Uterus (tissue), 4 donors: Measurements from ENCODE around the gene CHEK1. TPM values are rescaled to one million over a fixed set of nuclear protein-coding genes. Genes with fewer than 3 reads are reported as not detected.

Experiments
- DNase-seq, 2 donors: peaks; one replicate each; pipeline ENCODE4 v3.0.0-alpha.2; 2019 to 2020
- H3K27ac ChIP-seq, 2 donors: fragments of 200-600 bp; sonication (generic); 1 replicate in 1 of 2; 2 replicates in 1 of 2; pipeline ENCODE4 v1.5.1; 2016 to 2018
- H3K27me3 ChIP-seq, 2 donors: fragments of 200-600 bp; sonication (generic); one replicate each; pipeline ENCODE4 v1.5.1; 2018 to 2019; ENCODE audit warnings: control low read depth in 1 of 2
- H3K36me3 ChIP-seq, 2 donors: fragments of 200-600 bp; sonication (generic); one replicate each; pipeline ENCODE4 v1.5.1; 2019; ENCODE audit warnings: control low read depth in 1 of 2
- H3K4me1 ChIP-seq, 2 donors: fragments of 200-600 bp; sonication (generic); one replicate each; pipeline ENCODE4 v1.5.1; 2018 to 2019; ENCODE audit warnings: control low read depth in 1 of 2
- H3K4me3 ChIP-seq, 2 donors: fragments of 200-600 bp; sonication (generic); 1 replicate in 1 of 2; 2 replicates in 1 of 2; pipeline ENCODE4 v1.5.1; 2018 to 2019; ENCODE audit warnings: mild to moderate bottlenecking in 1 of 2
- H3K9me3 ChIP-seq, 2 donors: fragments of 200-600 bp; sonication (generic); one replicate each; pipeline ENCODE4 v1.5.1; 2019; ENCODE audit warnings: control low read depth in 1 of 2
- CTCF ChIP-seq, 4 experiments: fragments of 200-600 bp in 2 of 4; fragments of 450-650 bp in 2 of 4; sonication (generic) in 2 of 4; IDR thresholded peaks; one replicate each; pipeline ENCODE4 v1.5.1; 2016 to 2019; ENCODE audit warnings: antibody characterized with exemption in 4 of 4, mild to moderate bottlenecking in 2 of 4, moderate library complexity in 1 of 4
- POLR2A ChIP-seq, 2 donors: fragments of 450-650 bp; IDR thresholded peaks; one replicate each; pipeline ENCODE4 v1.6.1; 2016; ENCODE audit warnings: antibody characterized with exemption in 2 of 2, mild to moderate bottlenecking in 1 of 2, moderate library complexity in 1 of 2
- intact Hi-C: fragments of 100-400 bp; cut with DNase I; formaldehyde crosslinking; loops from one replicate; pipeline ENCODE4 v1.15.1; 2023; ENCODE audit warnings: low total_unique reads
- total RNA-seq, 4 donors: library from RNA; depleted of rRNA in 3 of 4; stranded (reverse); fragments of >200 nt in 3 of 4; gene quantifications; one replicate each; pipeline versions ENCODE4 v1.1.0 to v1.2.4, GENCODE V29; 2014 to 2023
- donor health status: DM: yes; HTN: yes; CAD: no.

CHEK1 gene
- total RNA-seq, 4 donors from 2014 or later, result 1.6 to 35.4 (median 2.6) TPM; not detected in 1

GRCh38 chr11:125645871-125646270, 20.9 kb downstream of the CHEK1 start:
- no peak for DNase-seq
- no peaks in the 10 kb centered on the region for H3K4me1 ChIP-seq
- H3K27ac ChIP-seq, result no peak overlapping the region
- no peaks in the 10 kb centered on the region for H3K9me3 ChIP-seq
- no peaks in the 10 kb centered on the region for H3K36me3 ChIP-seq
- intact Hi-C loops, result no loop called here
- H3K27me3 ChIP-seq, result no peaks in the 10 kb centered on the region
- no peak overlapping the region for H3K4me3 ChIP-seq
- TF ChIP-seq POLR2A (IDR thresholded peaks at IDR 0.05) (no peak), CTCF (IDR thresholded peaks at IDR 0.05) (no peak)

- no peak for TF ChIP-seq POLR2A (IDR thresholded peaks at IDR 0.05)
- TF ChIP-seq CTCF (IDR thresholded peaks at IDR 0.05), result no peak
- no peak overlapping the region for H3K4me3 ChIP-seq
- no peaks in the 10 kb centered on the region for H3K4me1 ChIP-seq
- no peak overlapping the region for H3K27ac ChIP-seq
- H3K36me3 ChIP-seq, result no peaks in the 10 kb centered on the region
- H3K27me3 ChIP-seq, result no peaks in the 10 kb centered on the region
- intact Hi-C loops, result no loop called here
- no peak for DNase-seq
- H3K9me3 ChIP-seq, result no peaks in the 10 kb centered on the region
These were observed 24.7 kb downstream of the CHEK1 start for GRCh38 chr11:125649465-125650166.

GRCh38 chr11:125662689-125663088, 37.7 kb downstream of the CHEK1 start:
- no peak overlapping the region for H3K27ac ChIP-seq
- DNase-seq, result no peak
- no peaks in the 10 kb centered on the region for H3K36me3 ChIP-seq
- H3K4me1 ChIP-seq, result no peaks in the 10 kb centered on the region
- intact Hi-C loops, result no loop called here
- TF ChIP-seq POLR2A (IDR thresholded peaks at IDR 0.05) (no peak), CTCF (IDR thresholded peaks at IDR 0.05) (no peak)
- H3K27me3 ChIP-seq, result no peaks in the 10 kb centered on the region
- H3K9me3 ChIP-seq, result peaks cover 0 to 4% of the 10 kb centered on the region in 2 donors
- no peak overlapping the region for H3K4me3 ChIP-seq

DNA sequence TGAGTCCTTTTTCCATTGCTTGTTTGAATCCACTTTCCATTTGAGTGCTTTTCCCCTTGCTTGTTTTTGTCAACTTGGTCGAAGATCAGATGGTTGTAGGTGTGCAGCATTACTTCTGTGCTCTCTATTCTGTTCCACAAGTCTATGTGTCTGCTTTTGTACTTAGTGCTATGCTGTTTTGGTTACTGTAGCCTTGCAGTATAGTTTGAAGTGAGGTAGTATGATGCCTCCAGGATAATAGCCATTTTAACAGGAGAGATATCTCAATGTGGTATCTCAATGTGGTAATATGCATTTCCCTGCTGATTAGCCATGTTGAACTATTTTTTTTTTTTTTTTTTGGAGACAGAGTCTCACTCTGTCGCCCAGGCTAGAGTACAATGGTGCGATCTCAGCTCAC, 38.9 kb downstream of the CHEK1 start:
- Histone ChIP-seq H3K9me3 (peaks cover 0 to 4% of the 10 kb centered on the region in 2 donors), H3K4me1 (no peaks in the 10 kb centered on the region), H3K27ac (no peak overlapping the region), H3K36me3 (no peaks in the 10 kb centered on the region), H3K27me3 (no peaks in the 10 kb centered on the region), H3K4me3 (no peak overlapping the region)
- TF ChIP-seq CTCF (IDR thresholded peaks at IDR 0.05) (no peak), POLR2A (IDR thresholded peaks at IDR 0.05) (no peak)
- DNase-seq, result no peak
- intact Hi-C loops, result no loop called here

- no peak overlapping the region for H3K4me3 ChIP-seq
- H3K4me1 ChIP-seq, result no peaks in the 10 kb centered on the region
- H3K36me3 ChIP-seq, result no peaks in the 10 kb centered on the region
- no peak for DNase-seq
- peaks cover 0 to 4% of the 10 kb centered on the region in 2 donors for H3K9me3 ChIP-seq
- H3K27ac ChIP-seq, result no peak overlapping the region
- TF ChIP-seq CTCF (IDR thresholded peaks at IDR 0.05), result no peak
- no peak for TF ChIP-seq POLR2A (IDR thresholded peaks at IDR 0.05)
- intact Hi-C loops, result no loop called here
- no peaks in the 10 kb centered on the region for H3K27me3 ChIP-seq
These were observed 42.2 kb downstream of the CHEK1 start for GRCh38 chr11:125667151-125667550.
